Cardiac muscle cell (in vitro differentiated cells and primary cell): Measurements from ENCODE around the gene FTO. TPM values are rescaled to one million over a fixed set of nuclear protein-coding genes. Genes with fewer than 3 reads are reported as not detected.

Experiments used
- DNase-seq, 2 donors: peaks; one replicate each; pipeline versions ENCODE4 v3.0.0 to v3.0.0-alpha.2; 2010 to 2017; ENCODE audit warnings: low read depth in 1 of 2, low spot score in 1 of 2
- H3K27ac ChIP-seq: fragments of 200-600 bp; sonication (generic); 2 replicates; pipeline ENCODE4 v1.5.1; 2016
- H3K27me3 ChIP-seq: fragments of 200-600 bp; sonication (generic); 2 replicates; pipeline ENCODE4 v1.6.0; 2016; ENCODE audit warnings: control low read depth
- H3K36me3 ChIP-seq: fragments of 200-600 bp; sonication (generic); 2 replicates; pipeline ENCODE4 v1.5.1; 2016; ENCODE audit warnings: control low read depth
- H3K4me1 ChIP-seq: fragments of 200-600 bp; sonication (generic); 2 replicates; pipeline ENCODE4 v1.8.1; 2017; ENCODE audit warnings: low read depth, mild to moderate bottlenecking, mixed run types
- H3K4me3 ChIP-seq: fragments of 200-600 bp; sonication (generic); 2 replicates; pipeline ENCODE4 v1.5.1; 2016; ENCODE audit warnings: mild to moderate bottlenecking
- H3K9me3 ChIP-seq: fragments of 200-600 bp; sonication (generic); 2 replicates; pipeline ENCODE4 v1.5.1; 2017; ENCODE audit warnings: low read depth, mild to moderate bottlenecking, control low read depth
- polyA plus RNA-seq: library from polyadenylated mRNA; unstranded; fragments of >200 nt; fragmentation: Nextera tagmentation; extraction: Ambion mirVana; gene quantifications from 2 replicates; pipeline ENCODE4 v1.2.1, GENCODE V29; 2016
- total RNA-seq: library from RNA; depleted of rRNA; stranded (reverse); fragments of >200 nt; gene quantifications from 2 replicates; pipeline ENCODE4 v1.2.3, GENCODE V29; 2016
- TF ChIP-seq, protein P1 (sequence below): IDR thresholded peaks from 2 replicates; pipeline ENCODE4 v1.5.1; 2012; ENCODE audit warnings: low read depth, mild to moderate bottlenecking, low read length

Gene FTO
- total and polyA plus RNA-seq, 2 experiments from 2014 or later = 77.7 to 93.8 TPM

DNA sequence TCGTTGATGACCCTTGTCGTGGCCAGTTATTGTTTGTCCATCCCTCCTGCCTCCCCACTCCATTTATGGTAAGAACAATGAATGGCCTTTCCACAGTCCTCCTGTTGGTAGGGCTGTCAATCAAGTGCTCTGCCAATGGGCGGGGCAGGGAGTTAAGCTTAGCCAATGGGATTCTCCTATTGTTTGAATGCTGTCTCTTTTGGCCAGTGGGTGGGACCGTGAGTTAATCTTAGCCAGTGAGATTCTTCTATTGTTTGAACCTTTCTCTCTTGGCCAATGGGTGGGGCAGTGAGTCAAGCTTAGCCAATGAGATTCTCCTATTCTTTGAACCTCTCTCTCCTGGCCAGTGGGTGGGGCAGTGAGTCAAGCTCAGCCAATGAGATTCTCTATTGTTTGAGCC is 497.2 kb downstream of the FTO start:
- TF ChIP-seq, protein P1, sequence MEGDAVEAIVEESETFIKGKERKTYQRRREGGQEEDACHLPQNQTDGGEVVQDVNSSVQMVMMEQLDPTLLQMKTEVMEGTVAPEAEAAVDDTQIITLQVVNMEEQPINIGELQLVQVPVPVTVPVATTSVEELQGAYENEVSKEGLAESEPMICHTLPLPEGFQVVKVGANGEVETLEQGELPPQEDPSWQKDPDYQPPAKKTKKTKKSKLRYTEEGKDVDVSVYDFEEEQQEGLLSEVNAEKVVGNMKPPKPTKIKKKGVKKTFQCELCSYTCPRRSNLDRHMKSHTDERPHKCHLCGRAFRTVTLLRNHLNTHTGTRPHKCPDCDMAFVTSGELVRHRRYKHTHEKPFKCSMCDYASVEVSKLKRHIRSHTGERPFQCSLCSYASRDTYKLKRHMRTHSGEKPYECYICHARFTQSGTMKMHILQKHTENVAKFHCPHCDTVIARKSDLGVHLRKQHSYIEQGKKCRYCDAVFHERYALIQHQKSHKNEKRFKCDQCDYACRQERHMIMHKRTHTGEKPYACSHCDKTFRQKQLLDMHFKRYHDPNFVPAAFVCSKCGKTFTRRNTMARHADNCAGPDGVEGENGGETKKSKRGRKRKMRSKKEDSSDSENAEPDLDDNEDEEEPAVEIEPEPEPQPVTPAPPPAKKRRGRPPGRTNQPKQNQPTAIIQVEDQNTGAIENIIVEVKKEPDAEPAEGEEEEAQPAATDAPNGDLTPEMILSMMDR = no peak
- Histone ChIP-seq H3K4me1 (peaks cover 9% of the 10 kb centered on the region), H3K36me3 (no peaks in the 10 kb centered on the region), H3K9me3 (no peaks in the 10 kb centered on the region), H3K4me3 (no peak overlapping the region), H3K27me3 (no peaks in the 10 kb centered on the region), H3K27ac (no peak overlapping the region)
- no peak for DNase-seq

Other genes starting within 250 kb of the FTO start
- 33.9 and 58.0 TPM in 2 replicates for gene AKTIP, start 200.9 kb upstream of the FTO start, total RNA-seq
- 39.4 and 43.2 TPM in 2 replicates for gene AKTIP, start 200.9 kb upstream of the FTO start, polyA plus RNA-seq
- gene RPGRIP1L, start 297 bp upstream of the FTO start, total RNA-seq = 11.0 and 15.2 TPM in 2 replicates
- gene RPGRIP1L, start 297 bp upstream of the FTO start, polyA plus RNA-seq = 8.0 and 10.4 TPM in 2 replicates